Loucy (cell line): Measurements from ENCODE around the gene DLL1.

Experiments used
- EZH2phosphoT487 ChIP-seq: fragments of 200-600 bp; IDR thresholded peaks from 2 replicates; pipeline ENCODE4 v1.6.1; 2018; ENCODE audit warnings: antibody characterized with exemption, mild to moderate bottlenecking, moderate library complexity, borderline replicate concordance
- TF ChIP-seq, protein P1 (sequence below): fragments of 200-600 bp; sonication (generic); conservative IDR thresholded peaks from 2 replicates; pipeline ENCODE4 v1.5.1; 2014; ENCODE audit warnings: mild to moderate bottlenecking, antibody characterized with exemption, low read length

DNA sequence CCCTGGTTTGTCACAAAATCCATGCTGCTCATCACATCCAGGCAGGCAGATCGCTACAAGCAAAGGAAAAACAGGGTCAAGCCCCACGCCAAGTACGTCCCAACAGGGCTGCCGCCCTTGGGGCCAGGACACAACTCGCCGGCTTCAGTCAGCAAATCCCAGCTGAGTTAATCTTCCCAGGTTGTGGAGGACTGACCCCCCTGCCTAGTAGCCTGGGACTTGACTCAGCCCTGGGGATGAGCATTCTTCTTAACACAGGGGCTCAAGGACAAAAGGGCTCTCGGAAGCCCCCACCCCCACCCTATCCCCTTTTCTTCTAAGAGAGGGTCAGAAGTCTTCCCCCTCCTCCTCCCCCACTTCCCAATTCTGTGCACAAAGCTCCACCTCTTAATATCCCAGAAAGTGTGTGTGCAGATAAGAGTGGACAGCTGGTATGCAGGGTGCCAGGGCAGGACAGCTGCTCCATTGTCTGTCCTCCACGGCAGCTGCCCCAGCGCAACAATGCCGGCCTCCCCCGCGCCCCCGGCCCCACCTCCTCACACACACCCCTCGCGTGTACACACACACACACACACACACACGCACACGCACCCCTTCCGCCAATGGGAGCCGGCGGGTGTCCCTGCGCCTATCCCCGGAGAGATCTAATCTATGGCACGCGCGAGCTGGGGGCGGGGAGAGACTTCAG lies 4.5 kb downstream of the DLL1 start:
- TF ChIP-seq, protein P1, sequence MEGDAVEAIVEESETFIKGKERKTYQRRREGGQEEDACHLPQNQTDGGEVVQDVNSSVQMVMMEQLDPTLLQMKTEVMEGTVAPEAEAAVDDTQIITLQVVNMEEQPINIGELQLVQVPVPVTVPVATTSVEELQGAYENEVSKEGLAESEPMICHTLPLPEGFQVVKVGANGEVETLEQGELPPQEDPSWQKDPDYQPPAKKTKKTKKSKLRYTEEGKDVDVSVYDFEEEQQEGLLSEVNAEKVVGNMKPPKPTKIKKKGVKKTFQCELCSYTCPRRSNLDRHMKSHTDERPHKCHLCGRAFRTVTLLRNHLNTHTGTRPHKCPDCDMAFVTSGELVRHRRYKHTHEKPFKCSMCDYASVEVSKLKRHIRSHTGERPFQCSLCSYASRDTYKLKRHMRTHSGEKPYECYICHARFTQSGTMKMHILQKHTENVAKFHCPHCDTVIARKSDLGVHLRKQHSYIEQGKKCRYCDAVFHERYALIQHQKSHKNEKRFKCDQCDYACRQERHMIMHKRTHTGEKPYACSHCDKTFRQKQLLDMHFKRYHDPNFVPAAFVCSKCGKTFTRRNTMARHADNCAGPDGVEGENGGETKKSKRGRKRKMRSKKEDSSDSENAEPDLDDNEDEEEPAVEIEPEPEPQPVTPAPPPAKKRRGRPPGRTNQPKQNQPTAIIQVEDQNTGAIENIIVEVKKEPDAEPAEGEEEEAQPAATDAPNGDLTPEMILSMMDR = no peak
- TF ChIP-seq EZH2phosphoT487 = no peak
